Gastrocnemius medialis (tissue), 4 donors: ENCODE data around the gene RBM28. TPM values are rescaled to one million over a fixed set of nuclear protein-coding genes. Genes with fewer than 3 reads are reported as not detected.
A peak's percentile ranks its signal among the peaks of the same experiment; 100 is the strongest.

Source experiments
- ATAC-seq, 2 donors: fragments of 150-250 bp; one replicate each; pipeline ENCODE4 v1.9.1; 2016
- DNase-seq, 2 donors: peaks; one replicate each; pipeline ENCODE4 v3.0.0-alpha.2; 2019
- H3K27ac ChIP-seq, 4 donors: fragments of 200-600 bp; sonication (generic); 1 replicate in 1 of 4; 2 replicates in 3 of 4; pipeline ENCODE4 v1.5.1; 2016 to 2018; ENCODE audit warnings: mild to moderate bottlenecking in 2 of 4, moderate library complexity in 1 of 4
- H3K27me3 ChIP-seq, 3 donors: fragments of 200-600 bp; sonication (generic) in 2 of 3; 1 replicate in 1 of 3; 2 replicates in 2 of 3; pipeline versions ENCODE4 v1.5.1 to v1.6.0; 2016 to 2019; ENCODE audit warnings: mild to moderate bottlenecking in 1 of 3, moderate library complexity in 1 of 3
- H3K36me3 ChIP-seq, 2 donors: fragments of 200-600 bp; sonication (generic) in 1 of 2; one replicate each; pipeline ENCODE4 v1.5.1; 2017 to 2018
- H3K4me1 ChIP-seq, 2 donors: fragments of 200-600 bp; sonication (generic) in 1 of 2; one replicate each; pipeline ENCODE4 v1.5.1; 2016 to 2017; ENCODE audit warnings: mild to moderate bottlenecking in 2 of 2
- H3K4me3 ChIP-seq, 4 donors: fragments of 200-600 bp; sonication (generic) in 3 of 4; 1 replicate in 1 of 4; 2 replicates in 3 of 4; pipeline ENCODE4 v1.5.1; 2016 to 2019; ENCODE audit warnings: mild to moderate bottlenecking in 2 of 4
- H3K9me3 ChIP-seq, 3 donors: fragments of 200-600 bp; sonication (generic) in 2 of 3; 1 replicate in 1 of 3; 2 replicates in 2 of 3; pipeline ENCODE4 v1.5.1; 2016 to 2019
- POLR2A ChIP-seq, 2 donors: fragments of 450-650 bp; IDR thresholded peaks; one replicate each; pipeline ENCODE4 v1.6.1; 2017; ENCODE audit warnings: antibody characterized with exemption in 2 of 2, mild to moderate bottlenecking in 2 of 2, moderate library complexity in 2 of 2
- in situ Hi-C, 4 donors: fragments of 200-750 bp; cut with MboI; loops; one replicate each; pipeline versions ENCODE4 v1.15.0 to v1.8.0; 2017; ENCODE audit warnings: low sequenced_read_pairs in 4 of 4
- intact Hi-C: fragments of 100-400 bp; cut with DNase I; formaldehyde crosslinking; loops from one replicate; pipeline ENCODE4 v1.15.1; 2023; ENCODE audit warnings: low total_unique reads
- total RNA-seq, 4 donors: library from RNA; depleted of rRNA; stranded (reverse); fragments of >200 nt; gene quantifications; one replicate each; pipeline versions ENCODE4 v1.1.0 to v1.2.3, GENCODE V29; 2016
- TF ChIP-seq, protein P1 (sequence below), 5 experiments: fragments of 450-650 bp in 3 of 5; fragments of 200-600 bp in 2 of 5; sonication (generic) in 2 of 5; IDR thresholded peaks in 4 of 5; conservative IDR thresholded peaks in 1 of 5; 1 replicate in 4 of 5; 2 replicates in 1 of 5; pipeline ENCODE4 v1.5.1; 2016 to 2019; ENCODE audit warnings: antibody characterized with exemption in 5 of 5, mild to moderate bottlenecking in 3 of 5, moderate library complexity in 3 of 5

Gene RBM28
- total RNA-seq, 4 donors from 2014 or later = 13.6 to 18.5 (median 16.3) TPM

DNA sequence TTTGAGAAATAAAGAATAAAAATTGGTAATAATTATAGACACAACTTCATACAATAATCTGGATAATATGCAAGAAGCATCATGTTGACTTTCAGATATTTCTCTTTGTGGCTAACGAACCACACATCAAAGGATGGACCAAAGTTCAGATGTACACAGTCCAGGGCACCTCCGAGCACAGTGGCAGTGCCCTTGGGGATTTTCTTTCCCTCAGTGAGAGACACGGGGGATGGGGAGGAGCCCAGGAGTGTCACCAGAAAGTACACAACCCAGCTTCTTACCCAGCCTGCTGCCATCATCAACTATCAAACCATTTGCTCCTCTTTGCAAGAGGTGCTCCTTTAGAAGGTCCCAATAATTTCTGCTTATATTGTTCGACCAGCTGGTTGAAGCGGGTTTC lies 33.2 kb downstream of the RBM28 start:
- Histone ChIP-seq H3K27ac (no peak overlapping the region), H3K27me3 (no peaks in the 10 kb centered on the region), H3K4me3 (no peak overlapping the region), H3K36me3 (peaks cover 0 to 90% of the 10 kb centered on the region in 2 donors), H3K4me1 (no peaks in the 10 kb centered on the region), H3K9me3 (no peaks in the 10 kb centered on the region)
- in situ Hi-C loops = no loop called here
- DNase-seq (no peak), ATAC-seq (no peak)
- TF ChIP-seq, protein P1, sequence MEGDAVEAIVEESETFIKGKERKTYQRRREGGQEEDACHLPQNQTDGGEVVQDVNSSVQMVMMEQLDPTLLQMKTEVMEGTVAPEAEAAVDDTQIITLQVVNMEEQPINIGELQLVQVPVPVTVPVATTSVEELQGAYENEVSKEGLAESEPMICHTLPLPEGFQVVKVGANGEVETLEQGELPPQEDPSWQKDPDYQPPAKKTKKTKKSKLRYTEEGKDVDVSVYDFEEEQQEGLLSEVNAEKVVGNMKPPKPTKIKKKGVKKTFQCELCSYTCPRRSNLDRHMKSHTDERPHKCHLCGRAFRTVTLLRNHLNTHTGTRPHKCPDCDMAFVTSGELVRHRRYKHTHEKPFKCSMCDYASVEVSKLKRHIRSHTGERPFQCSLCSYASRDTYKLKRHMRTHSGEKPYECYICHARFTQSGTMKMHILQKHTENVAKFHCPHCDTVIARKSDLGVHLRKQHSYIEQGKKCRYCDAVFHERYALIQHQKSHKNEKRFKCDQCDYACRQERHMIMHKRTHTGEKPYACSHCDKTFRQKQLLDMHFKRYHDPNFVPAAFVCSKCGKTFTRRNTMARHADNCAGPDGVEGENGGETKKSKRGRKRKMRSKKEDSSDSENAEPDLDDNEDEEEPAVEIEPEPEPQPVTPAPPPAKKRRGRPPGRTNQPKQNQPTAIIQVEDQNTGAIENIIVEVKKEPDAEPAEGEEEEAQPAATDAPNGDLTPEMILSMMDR (IDR thresholded peaks at IDR 0.05 in 4 of 5, conservative IDR thresholded peaks at IDR 0.05 in 1 of 5) = no peak
- TF ChIP-seq POLR2A (IDR thresholded peaks at IDR 0.05) = no peak
- intact Hi-C loops = no loop called here

DNA sequence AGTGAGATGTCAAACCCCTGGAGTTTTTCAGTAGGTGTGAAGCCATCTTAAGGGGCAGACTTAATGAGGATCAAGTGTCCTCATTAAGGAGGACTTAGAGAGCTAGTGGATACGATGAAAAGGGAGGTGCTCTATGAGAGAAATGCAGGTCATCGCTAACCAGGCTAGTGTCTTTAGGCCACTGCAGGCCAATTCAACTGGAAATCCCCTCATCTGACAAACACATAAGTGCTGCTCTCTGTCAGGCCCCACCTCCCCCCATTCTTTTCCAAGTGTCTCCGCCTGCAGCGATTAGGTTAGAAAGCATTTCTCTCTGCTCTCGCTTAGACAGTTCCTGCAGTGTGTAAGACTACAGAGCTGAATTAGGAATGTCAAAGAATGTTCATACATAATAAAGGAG lies 33.7 kb downstream of the RBM28 start:
- TF ChIP-seq POLR2A (IDR thresholded peaks at IDR 0.05) = no peak
- TF ChIP-seq, protein P1 (IDR thresholded peaks at IDR 0.05 in 4 of 5, conservative IDR thresholded peaks at IDR 0.05 in 1 of 5) = no peak
- H3K27ac ChIP-seq = no peak overlapping the region
- H3K4me3 ChIP-seq = no peak overlapping the region
- in situ Hi-C loops (no loop called here), intact Hi-C loops (no loop called here)
- ATAC-seq (no peak), DNase-seq (no peak)
- H3K9me3 ChIP-seq = no peaks in the 10 kb centered on the region
- no peaks in the 10 kb centered on the region for H3K4me1 ChIP-seq
- peaks cover 0 to 85% of the 10 kb centered on the region in 2 donors for H3K36me3 ChIP-seq
- no peaks in the 10 kb centered on the region for H3K27me3 ChIP-seq

DNA sequence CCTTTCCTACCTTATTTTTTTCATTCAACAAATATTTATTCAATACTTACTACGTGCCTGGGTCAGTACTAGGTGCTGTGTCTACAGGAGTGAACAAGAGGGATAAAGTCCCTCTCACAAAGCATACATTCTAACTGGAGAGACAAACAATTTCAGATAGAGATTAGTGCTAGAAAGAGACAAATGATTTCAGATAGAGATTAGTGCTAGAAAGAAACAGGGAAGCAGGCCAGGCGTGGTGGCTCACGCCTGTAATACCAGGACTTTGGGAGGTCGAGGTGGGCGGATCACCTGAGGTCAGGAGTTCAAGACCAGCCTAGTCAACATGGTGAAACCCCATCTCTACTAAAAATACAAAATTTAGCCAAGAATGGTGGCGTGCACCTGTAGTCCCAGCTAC lies 34.6 kb downstream of the RBM28 start:
- intact Hi-C loops (no loop called here), in situ Hi-C loops (no loop called here)
- Histone ChIP-seq H3K27ac (no peak overlapping the region), H3K27me3 (no peaks in the 10 kb centered on the region), H3K4me3 (no peak overlapping the region), H3K36me3 (peaks cover 0 to 80% of the 10 kb centered on the region in 2 donors), H3K4me1 (no peaks in the 10 kb centered on the region), H3K9me3 (no peaks in the 10 kb centered on the region)
- TF ChIP-seq, protein P1 (IDR thresholded peaks at IDR 0.05 in 4 of 5, conservative IDR thresholded peaks at IDR 0.05 in 1 of 5) = no peak
- TF ChIP-seq POLR2A (IDR thresholded peaks at IDR 0.05) = no peak
- ATAC-seq = no peak
- DNase-seq = no peak

DNA sequence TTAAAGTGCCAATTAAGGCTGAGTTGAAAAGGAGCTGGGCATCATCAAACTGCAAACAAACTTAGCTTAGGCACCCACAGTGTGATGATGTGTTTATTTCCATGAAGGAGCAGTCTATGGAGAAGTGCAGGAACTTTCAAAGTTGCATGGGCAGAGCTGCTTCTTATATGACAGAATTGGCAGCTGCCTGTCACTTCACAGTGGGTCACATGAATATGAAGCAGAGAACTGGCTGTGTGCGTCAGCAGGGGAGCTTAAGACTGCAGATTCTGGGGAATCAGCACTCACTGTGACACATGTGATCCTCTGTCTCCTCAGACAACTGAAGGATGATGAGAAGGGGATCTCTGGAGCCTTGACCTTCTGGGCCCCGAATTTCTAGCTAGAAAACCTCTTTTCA lies 36.6 kb downstream of the RBM28 start:
- intact Hi-C loops (no loop called here), in situ Hi-C loops (no loop called here)
- Histone ChIP-seq H3K27me3 (no peaks in the 10 kb centered on the region), H3K4me3 (no peak overlapping the region), H3K4me1 (no peaks in the 10 kb centered on the region), H3K9me3 (no peaks in the 10 kb centered on the region), H3K36me3 (peaks cover 0 to 61% of the 10 kb centered on the region in 2 donors), H3K27ac (peak overlapping the region; percentile 37 to 74 (median 67))
- ATAC-seq = peak; percentile 87 to 92
- TF ChIP-seq, protein P1 (IDR thresholded peaks at IDR 0.05 in 4 of 5, conservative IDR thresholded peaks at IDR 0.05 in 1 of 5) = no peak
- peak; percentile 31 to 41 for DNase-seq

DNA sequence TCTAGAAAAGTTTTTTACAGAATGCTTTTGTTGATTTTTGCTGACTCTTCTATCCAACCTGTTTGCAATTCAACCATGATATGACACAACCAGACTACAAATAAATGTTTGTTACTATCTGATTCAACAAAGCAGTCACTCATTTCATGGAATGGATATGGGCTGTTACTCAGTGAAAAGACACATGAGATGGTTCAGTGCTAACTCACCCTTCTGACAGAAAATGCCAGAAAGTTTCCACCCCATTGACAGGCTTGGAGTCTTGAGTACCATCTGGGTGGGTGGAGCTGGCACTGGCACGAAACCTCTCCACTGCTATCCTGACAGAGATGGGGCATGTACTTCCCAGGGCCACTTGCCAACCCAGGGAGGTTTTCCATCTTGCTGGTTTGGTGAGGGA lies 39.5 kb downstream of the RBM28 start:
- DNase-seq (no peak), ATAC-seq (no peak)
- Histone ChIP-seq H3K27ac (no peak overlapping the region), H3K4me3 (no peak overlapping the region), H3K27me3 (no peaks in the 10 kb centered on the region), H3K36me3 (peaks cover 0 to 33% of the 10 kb centered on the region in 2 donors), H3K9me3 (no peaks in the 10 kb centered on the region), H3K4me1 (no peaks in the 10 kb centered on the region)
- intact Hi-C loops (no loop called here), in situ Hi-C loops (no loop called here)
- TF ChIP-seq, protein P1 (IDR thresholded peaks at IDR 0.05 in 4 of 5, conservative IDR thresholded peaks at IDR 0.05 in 1 of 5) = no peak
- no peak for TF ChIP-seq POLR2A (IDR thresholded peaks at IDR 0.05)
